Measurements from ENCODE around the gene TSFM. TPM values are rescaled to one million over a fixed set of nuclear protein-coding genes. Genes with fewer than 3 reads are reported as not detected.

TSFM gene
- total and polyA plus RNA-seq, 2 experiments from 2014 or later: 13.0 to 36.1 TPM

DNA sequence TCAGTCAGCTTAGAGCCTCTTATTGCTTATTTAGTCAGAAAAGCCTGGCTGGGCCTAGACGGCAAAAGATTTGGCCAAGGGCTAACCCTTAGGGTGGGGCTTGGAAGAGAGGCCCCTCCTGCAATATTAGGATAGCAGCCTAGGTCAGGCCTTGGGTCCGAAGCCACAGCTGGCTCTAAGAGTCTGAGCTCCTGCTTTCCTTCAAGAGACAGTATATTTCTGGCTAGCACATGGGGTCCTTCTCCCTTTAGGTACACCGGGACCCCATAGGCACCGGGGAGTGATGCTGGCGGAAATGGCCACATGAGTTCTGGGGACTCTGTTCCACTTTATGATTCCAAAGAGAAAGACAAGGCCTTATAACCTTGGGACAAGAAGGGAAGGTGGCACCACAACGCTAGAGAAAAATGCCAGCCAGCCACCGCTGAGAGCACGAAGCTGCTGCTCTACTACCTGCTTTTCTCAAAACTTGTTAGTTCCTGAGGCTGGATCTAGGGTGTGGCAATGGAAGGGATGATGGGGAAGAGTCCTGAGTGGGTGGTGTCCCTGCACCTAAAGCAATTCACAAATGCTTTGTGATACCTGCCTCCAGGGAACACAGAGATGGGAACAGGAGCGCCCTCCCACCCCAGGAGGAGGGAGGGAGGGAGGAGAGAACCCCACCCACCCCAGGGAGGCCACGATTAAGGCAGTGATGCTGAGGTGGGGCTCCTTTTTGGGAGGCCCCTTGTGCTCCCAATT lies 39.1 kb downstream of the TSFM start:
- H3K4me2 ChIP-seq (ENCODE audit: unreplicated experiment): no peak overlapping the region
- H3K36me3 ChIP-seq (ENCODE audit: low read depth): peaks cover 66% of the 10 kb centered on the region
- H3K9me2 ChIP-seq (ENCODE audit: insufficient read depth): no peaks in the 10 kb centered on the region
- DNase-seq: no peak
- 56 to 58% methylated on average over 10 of the region's 10 CpGs for WGBS, 2 experiments (ENCODE audit: low coverage in 1 of 2, low lambda C conversion rate in 2 of 2, missing lambda C conversion rate in 2 of 2)
- H3K27me3 ChIP-seq (replicated peaks; ENCODE audit: insufficient read depth): no peaks in the 10 kb centered on the region
- no peak overlapping the region for H3K27ac ChIP-seq
- H3K4me3 ChIP-seq: no peak overlapping the region
- H3K79me2 ChIP-seq (ENCODE audit: insufficient read depth): peaks cover 72% of the 10 kb centered on the region
- peaks cover 26% of the 10 kb centered on the region for H3F3A ChIP-seq (ENCODE audit: insufficient read depth)
- no peaks in the 10 kb centered on the region for H4K20me1 ChIP-seq (ENCODE audit: insufficient read depth)
- no peak overlapping the region for H3K9ac ChIP-seq
- no peak overlapping the region for H2AFZ ChIP-seq
- H3K9me3 ChIP-seq (ENCODE audit: low read depth): no peaks in the 10 kb centered on the region
- peaks cover 16% of the 10 kb centered on the region for H3K4me1 ChIP-seq (ENCODE audit: insufficient read depth)
- in situ Hi-C loops (cut with MboI): loop anchor here (5.0 kb wide), 1 partner anchor 86 kb away; no protein-coding TSS in a partner anchor
- TF ChIP-seq EZH2phosphoT487 (IDR thresholded peaks at IDR 0.05; ENCODE audit: insufficient read depth, low read depth) (no peak), EZH2 (IDR thresholded peaks at IDR 0.05; ENCODE audit: insufficient read depth, poor library complexity, severe bottlenecking) (no peak)

- no peak overlapping the region for H3K4me3 ChIP-seq
- H3K9me3 ChIP-seq (ENCODE audit: low read depth): no peaks in the 10 kb centered on the region
- H3K27me3 ChIP-seq (replicated peaks; ENCODE audit: insufficient read depth): no peaks in the 10 kb centered on the region
- no peak overlapping the region for H3K9ac ChIP-seq
- H3F3A ChIP-seq (ENCODE audit: insufficient read depth): peaks cover 28% of the 10 kb centered on the region
- H3K27ac ChIP-seq: no peak overlapping the region
- 88 to 94% methylated on average over 10 of the region's 10 CpGs for WGBS, 2 experiments (ENCODE audit: low coverage in 1 of 2, low lambda C conversion rate in 2 of 2, missing lambda C conversion rate in 2 of 2)
- no peak overlapping the region for H2AFZ ChIP-seq
- no peak overlapping the region for H3K4me2 ChIP-seq (ENCODE audit: unreplicated experiment)
- peaks cover 81% of the 10 kb centered on the region for H3K79me2 ChIP-seq (ENCODE audit: insufficient read depth)
- H4K20me1 ChIP-seq (ENCODE audit: insufficient read depth): no peaks in the 10 kb centered on the region
- no peaks in the 10 kb centered on the region for H3K9me2 ChIP-seq (ENCODE audit: insufficient read depth)
- in situ Hi-C loops (cut with MboI): loop anchor here (5.0 kb wide), 1 partner anchor 85 kb away; no protein-coding TSS in a partner anchor
- peaks cover 7% of the 10 kb centered on the region; the same call in 1 of the 2 replicates for H3K4me1 ChIP-seq (ENCODE audit: insufficient read depth)
- TF ChIP-seq EZH2 (IDR thresholded peaks at IDR 0.05; ENCODE audit: insufficient read depth, poor library complexity, severe bottlenecking): no peak
- DNase-seq: no peak
- H3K36me3 ChIP-seq (ENCODE audit: low read depth): peaks cover 75% of the 10 kb centered on the region
Measured at GRCh38 chr12:57822392-57823130, 40.0 kb downstream of the TSFM start.

- peaks cover 3% of the 10 kb centered on the region; the same call in 1 of the 2 replicates for H3K4me1 ChIP-seq (ENCODE audit: insufficient read depth)
- H3K36me3 ChIP-seq (ENCODE audit: low read depth): peaks cover 83% of the 10 kb centered on the region
- no peaks in the 10 kb centered on the region for H4K20me1 ChIP-seq (ENCODE audit: insufficient read depth)
- no peak overlapping the region for H3K9ac ChIP-seq
- in situ Hi-C loops (cut with MboI): loop anchor here (5.0 kb wide), 1 partner anchor 84 kb away; no protein-coding TSS in a partner anchor
- no peak for TF ChIP-seq EZH2phosphoT487 (IDR thresholded peaks at IDR 0.05; ENCODE audit: insufficient read depth, low read depth)
- TF ChIP-seq EZH2 (IDR thresholded peaks at IDR 0.05; ENCODE audit: insufficient read depth, poor library complexity, severe bottlenecking): no peak
- H3K9me3 ChIP-seq (ENCODE audit: low read depth): no peaks in the 10 kb centered on the region
- no peak overlapping the region for H3K4me3 ChIP-seq
- H3K27ac ChIP-seq: no peak overlapping the region
- peaks cover 88% of the 10 kb centered on the region for H3K79me2 ChIP-seq (ENCODE audit: insufficient read depth)
- H3K9me2 ChIP-seq (ENCODE audit: insufficient read depth): no peaks in the 10 kb centered on the region
- 76 to 77% methylated on average over 15 to 17 of the region's 17 CpGs for WGBS, 2 experiments (ENCODE audit: low coverage in 1 of 2, low lambda C conversion rate in 2 of 2, missing lambda C conversion rate in 2 of 2)
- no peak overlapping the region for H2AFZ ChIP-seq
- no peak overlapping the region for H3K4me2 ChIP-seq (ENCODE audit: unreplicated experiment)
- H3K27me3 ChIP-seq (replicated peaks; ENCODE audit: insufficient read depth): no peaks in the 10 kb centered on the region
- DNase-seq: no peak
- H3F3A ChIP-seq (ENCODE audit: insufficient read depth): peaks cover 35% of the 10 kb centered on the region
Measured at GRCh38 chr12:57823131-57823907, 40.7 kb downstream of the TSFM start.

Data from GM23248 (cell line).